ENCODE data around the gene PPP1R10.

DNA sequence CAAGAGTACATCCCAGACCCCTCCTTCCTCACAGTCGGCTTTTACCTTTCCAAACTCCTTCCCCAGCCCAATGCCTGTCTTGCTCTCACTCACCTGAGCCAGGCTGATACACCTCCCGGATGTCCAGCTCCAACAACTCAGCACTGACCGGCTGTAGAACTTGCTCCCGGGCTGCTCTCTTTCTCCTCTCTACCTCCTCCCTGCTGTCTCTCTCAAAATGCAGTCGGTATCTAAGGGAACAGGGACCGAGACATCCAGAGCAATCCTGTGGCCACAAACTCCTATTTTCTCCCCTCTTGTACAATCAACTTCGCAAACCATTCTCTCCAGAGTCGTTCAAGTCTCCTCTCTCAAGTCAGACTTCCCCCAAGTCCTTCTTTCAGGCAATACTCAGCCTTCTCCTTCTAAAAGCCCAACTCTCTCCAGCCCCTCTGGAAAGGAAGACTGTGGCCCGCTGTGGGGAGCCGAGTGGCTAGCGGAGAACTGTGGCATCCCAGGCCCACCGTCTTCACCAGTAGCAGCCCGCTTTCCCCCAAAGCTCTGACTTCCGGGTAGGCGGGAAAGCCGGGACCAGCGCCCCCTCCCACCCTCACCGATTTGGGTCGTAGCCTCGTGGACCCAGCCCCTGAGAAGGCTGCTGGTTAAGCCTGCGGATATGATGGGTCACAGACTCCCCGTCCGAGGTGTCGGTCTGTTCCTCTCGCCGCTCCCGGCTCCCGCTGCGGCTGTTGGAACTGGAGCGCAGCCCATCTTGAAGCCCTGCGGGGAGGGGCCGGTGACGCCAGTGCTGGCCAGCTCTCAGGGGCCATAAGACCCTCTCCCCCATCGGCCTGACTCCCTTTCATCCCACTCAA lies 61.9 kb downstream of the PPP1R10 start:
- TF ChIP-seq POLR2AphosphoS5 (IDR thresholded peaks at IDR 0.05) = no peak
- TF ChIP-seq, protein P1, sequence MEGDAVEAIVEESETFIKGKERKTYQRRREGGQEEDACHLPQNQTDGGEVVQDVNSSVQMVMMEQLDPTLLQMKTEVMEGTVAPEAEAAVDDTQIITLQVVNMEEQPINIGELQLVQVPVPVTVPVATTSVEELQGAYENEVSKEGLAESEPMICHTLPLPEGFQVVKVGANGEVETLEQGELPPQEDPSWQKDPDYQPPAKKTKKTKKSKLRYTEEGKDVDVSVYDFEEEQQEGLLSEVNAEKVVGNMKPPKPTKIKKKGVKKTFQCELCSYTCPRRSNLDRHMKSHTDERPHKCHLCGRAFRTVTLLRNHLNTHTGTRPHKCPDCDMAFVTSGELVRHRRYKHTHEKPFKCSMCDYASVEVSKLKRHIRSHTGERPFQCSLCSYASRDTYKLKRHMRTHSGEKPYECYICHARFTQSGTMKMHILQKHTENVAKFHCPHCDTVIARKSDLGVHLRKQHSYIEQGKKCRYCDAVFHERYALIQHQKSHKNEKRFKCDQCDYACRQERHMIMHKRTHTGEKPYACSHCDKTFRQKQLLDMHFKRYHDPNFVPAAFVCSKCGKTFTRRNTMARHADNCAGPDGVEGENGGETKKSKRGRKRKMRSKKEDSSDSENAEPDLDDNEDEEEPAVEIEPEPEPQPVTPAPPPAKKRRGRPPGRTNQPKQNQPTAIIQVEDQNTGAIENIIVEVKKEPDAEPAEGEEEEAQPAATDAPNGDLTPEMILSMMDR (IDR thresholded peaks at IDR 0.05 in 8 of 11, conservative IDR thresholded peaks at IDR 0.05 in 3 of 11) = no peak
